Keratinocyte (primary cell): ENCODE measurements around the gene ROR2. TPM values are rescaled to one million over a fixed set of nuclear protein-coding genes. Genes with fewer than 3 reads are reported as not detected.
"Not testable (repeated sequence)": the region's sequence is repeated elsewhere in the genome, so short reads cannot be mapped to it uniquely, and the experiment has no call there.

Experiments used
- DNase-seq: peaks from one replicate; pipeline ENCODE4 v3.0.0-alpha.2; 2011; ENCODE audit warnings: low read depth, missing footprints, low spot score
- FAIRE-seq: peaks from 2 replicates; lab custom pipeline; 2011; peaks lifted over from hg19 to GRCh38; lab: Jason Lieb, UNC
- H2AFZ ChIP-seq: 2 replicates; pipeline ENCODE4 v1.6.0; 2012; ENCODE audit warnings: low read length, control low read depth, inconsistent platforms; ENCODE audit not compliant: control insufficient read depth
- H3K27ac ChIP-seq: 2 replicates; pipeline ENCODE4 v1.5.1; 2011; ENCODE audit warnings: low read length; ENCODE audit not compliant: control insufficient read depth, insufficient read depth
- H3K27me3 ChIP-seq: 3 replicates; pipeline ENCODE4 v1.6.0; 2011; ENCODE audit warnings: low read length; ENCODE audit not compliant: control insufficient read depth, insufficient read depth; ENCODE audit errors: extremely low read depth
- H3K36me3 ChIP-seq, 2 experiments: 2 replicates in 1 of 2; 3 replicates in 1 of 2; pipeline ENCODE4 v1.5.1; 2011; ENCODE audit warnings: low read length in 2 of 2, mild to moderate bottlenecking in 1 of 2; ENCODE audit not compliant: control insufficient read depth in 2 of 2, insufficient read depth in 2 of 2; ENCODE audit errors: extremely low read depth in 1 of 2
- H3K4me1 ChIP-seq: 3 replicates; pipeline ENCODE4 v1.5.1; 2011; ENCODE audit warnings: low read length; ENCODE audit not compliant: control insufficient read depth, insufficient read depth; ENCODE audit errors: extremely low read depth
- H3K4me2 ChIP-seq: 3 replicates; pipeline ENCODE4 v1.6.0; 2011; ENCODE audit warnings: low read depth, low read length; ENCODE audit not compliant: control insufficient read depth, insufficient read depth; ENCODE audit errors: extremely low read depth
- H3K4me3 ChIP-seq, 3 experiments: fragments of 200-600 bp in 1 of 3; sonication (generic) in 1 of 3; 2 replicates in 2 of 3; 3 replicates in 1 of 3; pipeline ENCODE4 v1.5.1; 2011 to 2016; ENCODE audit warnings: low read length in 3 of 3, mild to moderate bottlenecking in 3 of 3, control low read depth in 2 of 3, inconsistent platforms in 1 of 3, low read depth in 1 of 3, mixed read lengths in 1 of 3, mixed run types in 1 of 3, moderate library complexity in 1 of 3; ENCODE audit not compliant: control insufficient read depth in 2 of 3, insufficient read depth in 2 of 3; ENCODE audit errors: extremely low read depth in 1 of 3
- H3K79me2 ChIP-seq: 2 replicates; pipeline ENCODE4 v1.6.0; 2012; ENCODE audit warnings: low read length; ENCODE audit not compliant: control insufficient read depth, insufficient read depth
- H3K9ac ChIP-seq: 3 replicates; pipeline ENCODE4 v1.6.0; 2011; ENCODE audit warnings: low read length; ENCODE audit not compliant: control insufficient read depth, insufficient read depth; ENCODE audit errors: extremely low read depth
- H3K9me1 ChIP-seq: 3 replicates; pipeline ENCODE4 v1.6.0; 2011; ENCODE audit warnings: low read length; ENCODE audit not compliant: control insufficient read depth, insufficient read depth; ENCODE audit errors: extremely low read depth
- H3K9me3 ChIP-seq: 2 replicates; pipeline ENCODE4 v1.5.1; 2012; ENCODE audit warnings: low read depth, low read length; ENCODE audit not compliant: control insufficient read depth
- H4K20me1 ChIP-seq: 3 replicates; pipeline ENCODE4 v1.6.0; 2011; ENCODE audit warnings: low read length; ENCODE audit not compliant: control insufficient read depth, insufficient read depth; ENCODE audit errors: extremely low read depth
- CTCF ChIP-seq, 3 experiments: IDR thresholded peaks in 1 of 3; conservative IDR thresholded peaks in 1 of 3; optimal IDR thresholded peaks in 1 of 3; 2 replicates in 2 of 3; 3 replicates in 1 of 3; pipeline versions ENCODE3 to v1.5.1; 2011; ENCODE audit warnings: low read length in 3 of 3, mild to moderate bottlenecking in 3 of 3, moderate library complexity in 2 of 3, control low read depth in 1 of 3, inconsistent platforms in 1 of 3; ENCODE audit not compliant: insufficient read depth in 2 of 3; ENCODE audit errors: extremely low read depth in 1 of 3
- EZH2 ChIP-seq: IDR thresholded peaks from one replicate; pipeline ENCODE4 v1.6.1; 2012; ENCODE audit warnings: inconsistent platforms, mild to moderate bottlenecking, low read length, moderate library complexity
- dilution Hi-C: fragments of 300-500 bp; cut with MboI; formaldehyde crosslinking; loops from one replicate; pipeline ENCODE4 v1.7.0; 2020; ENCODE audit warnings: low sequenced_read_pairs; ENCODE audit not compliant: extremely low pct_ligation_motif_present
- polyA plus RNA-seq, 5 experiments: library from polyadenylated mRNA; depleted of rRNA in 3 of 5; stranded (reverse) in 3 of 5; stranded (forward) in 1 of 5; unstranded in 1 of 5; fragments of >200 nt; gene quantifications; 1 replicate in 1 of 5; 2 replicates in 3 of 5; 3 replicates in 1 of 5; pipeline versions ENCODE4 v1.2.1 to v1.2.3, GENCODE V29; 2011 to 2012; ENCODE audit warnings: missing spikeins in 2 of 5, low read depth in 1 of 5, low replicate concordance in 1 of 5

Gene ROR2
- polyA plus RNA-seq, 1 donor (not counting 4 experiments of a cell fraction or from before 2014, with no cell fraction given), result 0.22 TPM

GRCh38 chr9:91639054-91639453 lies 311.0 kb downstream of the ROR2 start:
- Histone ChIP-seq H3K27me3 (no peaks in the 10 kb centered on the region), H3K27ac (no peak overlapping the region), H4K20me1 (no peaks in the 10 kb centered on the region), H3K9ac (no peak overlapping the region), H3K36me3 (no peaks in the 10 kb centered on the region), H3K4me3 (no peak overlapping the region), H3K4me1 (no peaks in the 10 kb centered on the region), H3K9me3 (no peaks in the 10 kb centered on the region), H3K79me2 (no peaks in the 10 kb centered on the region), H2AFZ (no peak overlapping the region), H3K4me2 (no peak overlapping the region), H3K9me1 (no peaks in the 10 kb centered on the region)
- dilution Hi-C loops, result no loop called here
- FAIRE-seq (no peak), DNase-seq (no peak)
- TF ChIP-seq EZH2, result no peak
- peak in 1 of 3 experiments; percentile 11 for TF ChIP-seq CTCF (optimal IDR thresholded peaks at IDR 0.05 in 1 of 3, IDR thresholded peaks at IDR 0.05 in 1 of 3, conservative IDR thresholded peaks at IDR 0.05 in 1 of 3; ENCODE audit: extremely low read depth in 1 of 3, insufficient read depth in 2 of 3, low read length in 3 of 3)

- H3K27ac ChIP-seq, H3K4me1 ChIP-seq, DNase-seq, H3K9me3 ChIP-seq, H2AFZ ChIP-seq, FAIRE-seq, H3K9ac ChIP-seq, H3K4me2 ChIP-seq, H3K36me3 ChIP-seq, H3K4me3 ChIP-seq, H4K20me1 ChIP-seq, H3K9me1 ChIP-seq, H3K79me2 ChIP-seq, H3K27me3 ChIP-seq, dilution Hi-C loops: not testable (repeated sequence)
Measured at GRCh38 chr9:91634832-91635231, 315.2 kb downstream of the ROR2 start.

DNA sequence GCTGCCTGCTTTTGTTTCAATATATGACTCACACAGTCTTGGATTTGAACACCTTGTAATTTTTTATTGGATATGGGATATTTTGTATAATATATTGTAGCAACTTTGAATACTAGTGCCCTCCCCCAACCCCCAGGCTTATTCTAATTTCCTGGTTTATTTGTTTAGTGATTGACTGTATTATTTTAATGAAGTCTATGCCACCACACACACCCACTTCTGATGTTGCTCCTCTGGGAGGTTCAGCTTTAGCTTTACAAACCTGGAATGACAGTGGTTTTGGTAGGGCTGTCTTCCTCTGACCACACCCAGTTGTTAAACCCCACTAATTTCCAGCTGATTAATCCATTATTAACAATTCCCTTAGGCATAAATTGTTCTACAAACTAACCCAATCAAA lies 320.3 kb downstream of the ROR2 start:
- no peaks in the 10 kb centered on the region for H3K9me1 ChIP-seq
- H3K4me1 ChIP-seq, result no peaks in the 10 kb centered on the region
- DNase-seq, result no peak
- no peaks in the 10 kb centered on the region for H3K36me3 ChIP-seq
- H3K4me2 ChIP-seq, result no peak overlapping the region
- no peak for TF ChIP-seq EZH2
- TF ChIP-seq CTCF (optimal IDR thresholded peaks at IDR 0.05 in 1 of 3, IDR thresholded peaks at IDR 0.05 in 1 of 3, conservative IDR thresholded peaks at IDR 0.05 in 1 of 3; ENCODE audit: extremely low read depth in 1 of 3, insufficient read depth in 2 of 3, low read length in 3 of 3), result no peak
- dilution Hi-C loops, result no loop called here
- H3K79me2 ChIP-seq, result no peaks in the 10 kb centered on the region
- no peaks in the 10 kb centered on the region for H4K20me1 ChIP-seq
- H3K4me3 ChIP-seq, result no peak overlapping the region
- no peak overlapping the region for H3K27ac ChIP-seq
- H2AFZ ChIP-seq, result no peak overlapping the region
- no peak for FAIRE-seq
- no peaks in the 10 kb centered on the region for H3K27me3 ChIP-seq
- no peak overlapping the region for H3K9ac ChIP-seq
- H3K9me3 ChIP-seq, result no peaks in the 10 kb centered on the region
